A673 (cell line): ENCODE measurements around the gene RAPGEF2.

Experiments used
- EZH2 ChIP-seq: fragments of 200-600 bp; sonication (generic); IDR thresholded peaks from 2 replicates; pipeline ENCODE4 v1.6.1; 2017; ENCODE audit warnings: borderline replicate concordance, low read depth, mild to moderate bottlenecking, mixed read lengths, antibody characterized with exemption, low read length; ENCODE audit not compliant: poor library complexity, severe bottlenecking
- TF ChIP-seq, protein P1 (sequence below): fragments of 300-800, 200-600 bp; sonication (generic); conservative IDR thresholded peaks from 2 replicates; pipeline ENCODE4 v1.5.1; 2017; ENCODE audit warnings: low read depth, mild to moderate bottlenecking, antibody characterized with exemption, low read length, moderate library complexity, mixed read lengths

DNA sequence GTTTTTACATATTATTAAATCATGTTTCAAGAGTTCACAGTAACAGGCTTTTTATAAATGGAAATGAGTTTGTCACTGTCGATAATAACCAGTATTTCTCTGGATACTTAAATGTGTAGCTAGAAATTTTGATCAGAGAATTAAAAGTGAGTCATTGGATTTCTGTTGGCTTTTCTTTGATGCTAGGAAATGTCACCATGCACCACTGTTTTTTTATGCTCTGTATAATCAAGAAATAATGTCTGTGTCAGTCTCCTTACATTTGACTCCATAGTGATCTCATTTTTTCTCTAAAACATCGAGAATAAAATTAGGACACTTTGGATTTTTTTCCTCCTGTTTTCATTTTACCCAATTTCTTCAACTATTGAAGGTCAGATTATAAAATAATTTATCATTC, 234.2 kb downstream of the RAPGEF2 start:
- TF ChIP-seq EZH2 = no peak
- TF ChIP-seq, protein P1, sequence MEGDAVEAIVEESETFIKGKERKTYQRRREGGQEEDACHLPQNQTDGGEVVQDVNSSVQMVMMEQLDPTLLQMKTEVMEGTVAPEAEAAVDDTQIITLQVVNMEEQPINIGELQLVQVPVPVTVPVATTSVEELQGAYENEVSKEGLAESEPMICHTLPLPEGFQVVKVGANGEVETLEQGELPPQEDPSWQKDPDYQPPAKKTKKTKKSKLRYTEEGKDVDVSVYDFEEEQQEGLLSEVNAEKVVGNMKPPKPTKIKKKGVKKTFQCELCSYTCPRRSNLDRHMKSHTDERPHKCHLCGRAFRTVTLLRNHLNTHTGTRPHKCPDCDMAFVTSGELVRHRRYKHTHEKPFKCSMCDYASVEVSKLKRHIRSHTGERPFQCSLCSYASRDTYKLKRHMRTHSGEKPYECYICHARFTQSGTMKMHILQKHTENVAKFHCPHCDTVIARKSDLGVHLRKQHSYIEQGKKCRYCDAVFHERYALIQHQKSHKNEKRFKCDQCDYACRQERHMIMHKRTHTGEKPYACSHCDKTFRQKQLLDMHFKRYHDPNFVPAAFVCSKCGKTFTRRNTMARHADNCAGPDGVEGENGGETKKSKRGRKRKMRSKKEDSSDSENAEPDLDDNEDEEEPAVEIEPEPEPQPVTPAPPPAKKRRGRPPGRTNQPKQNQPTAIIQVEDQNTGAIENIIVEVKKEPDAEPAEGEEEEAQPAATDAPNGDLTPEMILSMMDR = no peak
